Measurements from ENCODE around the gene MTTP. TPM values are rescaled to one million over a fixed set of nuclear protein-coding genes. Genes with fewer than 3 reads are reported as not detected.

The MTTP gene
- total RNA-seq, 1 experiment from 2014 or later = 0.77 TPM

DNA sequence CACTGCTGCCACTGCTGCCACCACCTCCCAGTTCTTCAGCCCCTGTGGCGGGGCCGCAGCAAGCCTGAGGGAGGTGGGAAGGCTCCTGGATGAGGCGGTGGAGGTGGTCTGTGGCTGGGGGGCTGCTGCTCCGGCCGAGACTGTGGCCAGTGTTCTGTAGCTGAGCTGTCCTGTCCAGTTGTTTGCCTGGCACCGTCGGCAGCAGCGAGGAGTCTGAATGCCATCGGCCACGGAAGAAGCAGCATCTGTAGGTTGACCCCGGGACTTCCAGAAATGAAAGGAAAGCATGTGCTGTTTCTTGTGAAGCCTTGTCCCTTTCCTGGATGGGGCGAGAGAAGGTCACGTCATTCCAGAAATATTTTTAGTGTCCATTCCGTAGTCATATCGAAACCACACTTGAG is 79.7 kb downstream of the MTTP start:
- DNase-seq = no peak
- Histone ChIP-seq H3K36me3 (ENCODE audit: control insufficient read depth, insufficient read depth, low read length) (no peaks in the 10 kb centered on the region), H3K4me3 (ENCODE audit: low read depth, low read length) (no peak overlapping the region), H3K4me1 (no peaks in the 10 kb centered on the region), H3K9me3 (no peaks in the 10 kb centered on the region), H3K27me3 (replicated peaks; ENCODE audit: control insufficient read depth, insufficient read depth, low read length) (no peaks in the 10 kb centered on the region)
- H3K9me3 Mint-ChIP-seq (ENCODE audit: unreplicated experiment) = no peaks in the 10 kb centered on the region
- H3K27me3 Mint-ChIP-seq (ENCODE audit: insufficient read depth, unreplicated experiment) = no peaks in the 10 kb centered on the region
- no peaks in the 10 kb centered on the region for H3K36me3 Mint-ChIP-seq (ENCODE audit: insufficient read depth, unreplicated experiment)
- POLR2A ChIA-PET = no interaction called here
- H3K27ac Mint-ChIP-seq (ENCODE audit: unreplicated experiment) = no peak overlapping the region
- H3K4me1 Mint-ChIP-seq (ENCODE audit: low read depth, unreplicated experiment) = no peaks in the 10 kb centered on the region
- no TSS peak for BruUV-seq (replicated peaks)
- TF ChIP-seq, protein P1, sequence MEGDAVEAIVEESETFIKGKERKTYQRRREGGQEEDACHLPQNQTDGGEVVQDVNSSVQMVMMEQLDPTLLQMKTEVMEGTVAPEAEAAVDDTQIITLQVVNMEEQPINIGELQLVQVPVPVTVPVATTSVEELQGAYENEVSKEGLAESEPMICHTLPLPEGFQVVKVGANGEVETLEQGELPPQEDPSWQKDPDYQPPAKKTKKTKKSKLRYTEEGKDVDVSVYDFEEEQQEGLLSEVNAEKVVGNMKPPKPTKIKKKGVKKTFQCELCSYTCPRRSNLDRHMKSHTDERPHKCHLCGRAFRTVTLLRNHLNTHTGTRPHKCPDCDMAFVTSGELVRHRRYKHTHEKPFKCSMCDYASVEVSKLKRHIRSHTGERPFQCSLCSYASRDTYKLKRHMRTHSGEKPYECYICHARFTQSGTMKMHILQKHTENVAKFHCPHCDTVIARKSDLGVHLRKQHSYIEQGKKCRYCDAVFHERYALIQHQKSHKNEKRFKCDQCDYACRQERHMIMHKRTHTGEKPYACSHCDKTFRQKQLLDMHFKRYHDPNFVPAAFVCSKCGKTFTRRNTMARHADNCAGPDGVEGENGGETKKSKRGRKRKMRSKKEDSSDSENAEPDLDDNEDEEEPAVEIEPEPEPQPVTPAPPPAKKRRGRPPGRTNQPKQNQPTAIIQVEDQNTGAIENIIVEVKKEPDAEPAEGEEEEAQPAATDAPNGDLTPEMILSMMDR (IDR thresholded peaks at IDR 0.05; ENCODE audit: insufficient read depth in 1 of 2, low read depth in 1 of 2, low read length in 1 of 2, severe bottlenecking in 1 of 2, unreplicated experiment in 1 of 2) = no peak
- H3K4me3 Mint-ChIP-seq (ENCODE audit: unreplicated experiment) = no peak overlapping the region
- intact Hi-C loops (cut with micrococcal nuclease; ENCODE audit: unreplicated experiment) = no loop called here
- CTCF ChIA-PET = no interaction called here

DNA sequence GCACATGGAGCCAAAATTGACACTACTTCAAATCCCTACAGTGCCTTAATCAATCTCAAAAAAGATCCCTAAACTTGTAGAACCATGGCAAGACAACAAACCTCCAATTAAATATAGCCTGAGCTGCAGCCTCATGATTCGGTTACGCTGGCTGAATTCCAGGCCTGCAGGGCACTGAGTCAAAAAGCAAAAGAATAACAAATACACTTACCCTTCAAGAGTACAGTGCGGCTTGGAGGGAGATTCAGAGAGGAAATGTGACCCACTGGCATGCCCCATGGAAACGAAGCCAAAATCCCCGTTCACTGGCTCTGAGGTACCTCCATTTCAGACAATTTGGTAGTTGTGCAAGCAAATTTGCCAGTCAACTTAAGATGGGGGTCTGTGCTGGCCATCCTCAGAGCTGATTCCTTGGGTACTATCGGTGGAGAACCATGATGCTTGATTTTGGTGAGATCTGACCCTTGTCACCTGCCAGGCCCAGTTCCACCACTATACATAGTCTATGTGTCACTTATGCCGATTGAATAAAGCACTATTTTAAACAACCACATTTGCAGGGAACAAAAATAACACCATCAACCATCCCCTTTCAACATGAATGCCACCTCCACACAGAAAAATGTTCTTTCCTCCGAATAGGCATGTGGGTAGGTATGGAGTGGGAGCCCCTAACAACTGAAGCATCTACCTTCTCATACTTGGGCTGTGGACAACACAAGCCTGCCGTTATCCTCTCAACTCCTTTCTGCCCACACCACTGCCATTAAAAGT is 80.9 kb downstream of the MTTP start:
- Histone ChIP-seq H3K27me3 (replicated peaks; ENCODE audit: control insufficient read depth, insufficient read depth, low read length) (no peaks in the 10 kb centered on the region), H3K36me3 (ENCODE audit: control insufficient read depth, insufficient read depth, low read length) (no peaks in the 10 kb centered on the region), H3K4me3 (ENCODE audit: low read depth, low read length) (no peak overlapping the region), H3K9me3 (no peaks in the 10 kb centered on the region), H3K4me1 (no peaks in the 10 kb centered on the region)
- intact Hi-C loops (cut with micrococcal nuclease; ENCODE audit: unreplicated experiment) = no loop called here
- Mint-ChIP-seq H3K36me3 (ENCODE audit: insufficient read depth, unreplicated experiment) (no peaks in the 10 kb centered on the region), H3K27me3 (ENCODE audit: insufficient read depth, unreplicated experiment) (no peaks in the 10 kb centered on the region), H3K4me1 (ENCODE audit: low read depth, unreplicated experiment) (no peaks in the 10 kb centered on the region), H3K27ac (ENCODE audit: unreplicated experiment) (no peak overlapping the region), H3K9me3 (ENCODE audit: unreplicated experiment) (no peaks in the 10 kb centered on the region), H3K4me3 (ENCODE audit: unreplicated experiment) (no peak overlapping the region)
- TF ChIP-seq, protein P1 (IDR thresholded peaks at IDR 0.05; ENCODE audit: insufficient read depth in 1 of 2, low read depth in 1 of 2, low read length in 1 of 2, severe bottlenecking in 1 of 2, unreplicated experiment in 1 of 2) = no peak
- ChIA-PET POLR2A (no interaction called here), CTCF (no interaction called here)
- DNase-seq = no peak
- BruUV-seq (replicated peaks) = no TSS peak

DNA sequence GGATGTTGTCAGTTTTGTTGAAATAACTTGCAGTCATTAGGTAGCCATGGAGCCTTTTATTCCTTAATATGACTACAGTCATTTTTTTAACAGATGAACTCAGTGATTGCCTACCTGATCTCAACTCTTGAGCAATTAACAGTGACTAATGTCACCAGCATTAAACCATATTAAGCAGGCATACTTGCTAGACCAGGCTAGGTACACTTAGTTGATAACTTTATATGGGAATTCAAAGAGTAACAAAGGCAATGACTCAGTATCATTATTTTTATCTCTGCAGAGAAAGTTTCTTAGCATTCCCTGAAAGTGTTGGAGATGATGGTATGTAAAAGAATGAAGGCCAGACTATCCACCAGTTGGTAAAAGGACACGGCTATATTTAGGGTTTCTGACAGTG is 83.2 kb downstream of the MTTP start, which contains the start of gene C4orf54:
TSS of gene C4orf54 (minus strand) at position 31 of the 400 bp plus-strand sequence. CDS start 3,180 bp downstream, outside the sequence.
- H3K4me1 Mint-ChIP-seq (ENCODE audit: low read depth, unreplicated experiment) = no peaks in the 10 kb centered on the region

More for the DNA sequence above, 83.2 kb downstream of the MTTP start, which contains the start of gene C4orf54:
- Mint-ChIP-seq H3K36me3 (ENCODE audit: insufficient read depth, unreplicated experiment) (no peaks in the 10 kb centered on the region), H3K27me3 (ENCODE audit: insufficient read depth, unreplicated experiment) (peaks cover 4% of the 10 kb centered on the region), H3K4me3 (ENCODE audit: unreplicated experiment) (no peak within 1 kb of the TSS), H3K27ac (ENCODE audit: unreplicated experiment) (no peak within 1 kb of the TSS), H3K9me3 (ENCODE audit: unreplicated experiment) (no peaks in the 10 kb centered on the region)
- ChIA-PET CTCF (no interaction called here), POLR2A (no interaction called here)
- Histone ChIP-seq H3K9me3 (no peaks in the 10 kb centered on the region), H3K27me3 (replicated peaks; ENCODE audit: control insufficient read depth, insufficient read depth, low read length) (no peaks in the 10 kb centered on the region), H3K4me3 (ENCODE audit: low read depth, low read length) (no peak within 1 kb of the TSS), H3K36me3 (ENCODE audit: control insufficient read depth, insufficient read depth, low read length) (no peaks in the 10 kb centered on the region), H3K4me1 (no peaks in the 10 kb centered on the region)
- intact Hi-C loops (cut with micrococcal nuclease; ENCODE audit: unreplicated experiment) = no loop called here
- no TSS peak for BruUV-seq (replicated peaks)
- no peak for DNase-seq
- TF ChIP-seq, protein P1 (IDR thresholded peaks at IDR 0.05; ENCODE audit: insufficient read depth in 1 of 2, low read depth in 1 of 2, low read length in 1 of 2, severe bottlenecking in 1 of 2, unreplicated experiment in 1 of 2) = no peak

Data from Caco-2 (cell line).